H1 (cell line): ENCODE measurements around the gene MYRF. TPM values are rescaled to one million over a fixed set of nuclear protein-coding genes. Genes with fewer than 3 reads are reported as not detected.

ENCODE experiments used
- CTCF ChIA-PET: fragments of 300-600 bp; sonication (Branson Sonifier 250); formaldehyde crosslinking; loops from one replicate; lab custom pipeline; 2021; ENCODE audit not compliant: partially characterized antibody; lab: Charles Lee
- POLR2A ChIA-PET: fragments of 300-600 bp; sonication (Branson Sonifier 250); formaldehyde crosslinking; loops from one replicate; lab custom pipeline; 2021; ENCODE audit warnings: inconsistent platforms; ENCODE audit not compliant: partially characterized antibody; lab: Charles Lee
- DNase-seq, 2 experiments: peaks; one replicate each; pipeline versions ENCODE4 v3.0.0 to v3.0.0-alpha.2; 2010 to 2022; ENCODE audit warnings: low spot score in 2 of 2, low read depth in 1 of 2, mixed read lengths in 1 of 2
- FAIRE-seq: peaks from 2 replicates; lab custom pipeline; 2011; peaks lifted over from hg19 to GRCh38; lab: Jason Lieb, UNC
- H2AFZ ChIP-seq: 2 replicates; pipeline ENCODE4 v1.8.1; 2012; ENCODE audit warnings: low read length, inconsistent platforms
- H2AK5ac ChIP-seq: 2 replicates; pipeline ENCODE4 v1.6.1; 2013; ENCODE audit warnings: low read depth, low read length
- H2BK120ac ChIP-seq: replicated peaks from 2 replicates; pipeline ENCODE3; 2013; ENCODE audit warnings: low read depth, low read length, inconsistent platforms
- H2BK12ac ChIP-seq: 2 replicates; pipeline ENCODE4 v1.6.1; 2013; ENCODE audit warnings: low read depth, low read length
- H2BK15ac ChIP-seq: 2 replicates; pipeline ENCODE4 v1.6.1; 2013; ENCODE audit warnings: low read length
- H2BK20ac ChIP-seq: 2 replicates; pipeline ENCODE4 v1.6.1; 2013; ENCODE audit warnings: low read length
- H2BK5ac ChIP-seq: 2 replicates; pipeline ENCODE4 v1.6.1; 2013; ENCODE audit warnings: low read depth, low read length
- H3K14ac ChIP-seq: 2 replicates; pipeline ENCODE4 v1.6.1; 2013; ENCODE audit warnings: inconsistent platforms; ENCODE audit not compliant: insufficient read length
- H3K18ac ChIP-seq: 2 replicates; pipeline ENCODE4 v1.6.1; 2013; ENCODE audit warnings: low read length; ENCODE audit errors: extremely low read depth
- H3K23ac ChIP-seq: 2 replicates; pipeline ENCODE4 v1.6.1; 2013; ENCODE audit warnings: inconsistent platforms; ENCODE audit not compliant: insufficient read length
- H3K23me2 ChIP-seq: 2 replicates; pipeline ENCODE4 v1.6.1; 2013; ENCODE audit warnings: low read depth, low read length
- H3K27ac ChIP-seq: 2 replicates; pipeline ENCODE4 v1.6.1; 2011; ENCODE audit warnings: low read depth, low read length, inconsistent platforms
- H3K27me3 ChIP-seq, 4 experiments: replicated peaks in 1 of 4; 1 replicate in 1 of 4; 2 replicates in 3 of 4; pipeline versions ENCODE4 v1.6.1 to v1.8.1; 2011 to 2013; ENCODE audit warnings: low read length in 3 of 4, mild to moderate bottlenecking in 3 of 4, inconsistent platforms in 2 of 4, mixed read lengths in 2 of 4, moderate library complexity in 1 of 4; ENCODE audit not compliant: control insufficient read depth in 3 of 4, insufficient read depth in 3 of 4; ENCODE audit errors: extremely low read depth in 1 of 4
- H3K36me3 ChIP-seq, 4 experiments: 2 replicates each; pipeline versions ENCODE4 v1.6.1 to v1.8.1; 2011 to 2013; ENCODE audit warnings: mild to moderate bottlenecking in 4 of 4, low read length in 3 of 4, moderate library complexity in 2 of 4, control low read depth in 1 of 4, inconsistent platforms in 1 of 4; ENCODE audit not compliant: insufficient read depth in 4 of 4, control insufficient read depth in 2 of 4
- H3K4ac ChIP-seq: replicated peaks from 2 replicates; pipeline ENCODE3; 2013; ENCODE audit warnings: low read length, low read depth, mixed read lengths, inconsistent platforms; ENCODE audit not compliant: insufficient read length
- H3K4me1 ChIP-seq, 4 experiments: replicated peaks in 1 of 4; 1 replicate in 1 of 4; 2 replicates in 3 of 4; pipeline versions ENCODE4 v1.6.1 to v1.8.1; 2011 to 2013; ENCODE audit warnings: low read length in 3 of 4, inconsistent platforms in 2 of 4, mixed read lengths in 1 of 4; ENCODE audit not compliant: insufficient read depth in 4 of 4, control insufficient read depth in 3 of 4
- H3K4me2 ChIP-seq, 2 experiments: 2 replicates each; pipeline versions ENCODE4 v1.6.1 to v1.8.1; 2011 to 2013; ENCODE audit warnings: low read depth in 2 of 2, low read length in 2 of 2, control low read depth in 1 of 2, inconsistent platforms in 1 of 2, mild to moderate bottlenecking in 1 of 2; ENCODE audit not compliant: insufficient read depth in 1 of 2
- H3K4me3 ChIP-seq, 4 experiments: fragments of 200-600, 300-600 bp in 1 of 4; sonication (generic), shearing (Covaris generic), sonication (Bioruptor Twin) in 1 of 4; 2 replicates each; pipeline versions ENCODE4 v1.5.1 to v1.8.1; 2011 to 2016; ENCODE audit warnings: low read length in 4 of 4, low read depth in 3 of 4, control low read depth in 2 of 4, inconsistent platforms in 2 of 4, mild to moderate bottlenecking in 2 of 4, mixed read lengths in 1 of 4, moderate library complexity in 1 of 4; ENCODE audit not compliant: insufficient read depth in 2 of 4; ENCODE audit errors: extremely low read depth in 1 of 4
- H3K56ac ChIP-seq: replicated peaks from 2 replicates; pipeline ENCODE3; 2013; ENCODE audit warnings: low read depth, mild to moderate bottlenecking, mixed read lengths, low read length, inconsistent platforms; ENCODE audit not compliant: insufficient read length
- H3K79me1 ChIP-seq: 2 replicates; pipeline ENCODE4 v1.6.1; 2013; ENCODE audit warnings: low read depth, low read length, control low read depth
- H3K79me2 ChIP-seq, 2 experiments: 2 replicates each; pipeline versions ENCODE4 v1.6.1 to v1.8.1; 2012 to 2013; ENCODE audit warnings: low read length in 2 of 2, mild to moderate bottlenecking in 2 of 2, inconsistent platforms in 1 of 2; ENCODE audit not compliant: insufficient read depth in 2 of 2, control insufficient read depth in 1 of 2
- H3K9ac ChIP-seq, 4 experiments: replicated peaks in 1 of 4; 1 replicate in 1 of 4; 2 replicates in 3 of 4; pipeline versions ENCODE4 v1.6.1 to v1.8.1; 2011 to 2013; ENCODE audit warnings: low read depth in 3 of 4, low read length in 3 of 4, control low read depth in 2 of 4, mild to moderate bottlenecking in 2 of 4, moderate library complexity in 2 of 4, inconsistent platforms in 1 of 4; ENCODE audit errors: extremely low read depth in 1 of 4
- H3K9me3 ChIP-seq, 2 experiments: 2 replicates each; pipeline versions ENCODE4 v1.6.1 to v1.8.1; 2012 to 2013; ENCODE audit warnings: mild to moderate bottlenecking in 2 of 2, moderate library complexity in 2 of 2, control low read depth in 1 of 2, inconsistent platforms in 1 of 2, low read depth in 1 of 2, low read length in 1 of 2, mixed read lengths in 1 of 2; ENCODE audit not compliant: insufficient read depth in 2 of 2
- H4K20me1 ChIP-seq, 2 experiments: replicated peaks in 1 of 2; 2 replicates each; pipeline versions ENCODE3 to v1.8.1; 2011 to 2013; ENCODE audit warnings: inconsistent platforms in 2 of 2, low read length in 2 of 2, mild to moderate bottlenecking in 1 of 2; ENCODE audit not compliant: insufficient read depth in 2 of 2, control insufficient read depth in 1 of 2
- H4K5ac ChIP-seq: 2 replicates; pipeline ENCODE4 v1.6.1; 2013; ENCODE audit warnings: low read length, low read depth, mixed read lengths, inconsistent platforms; ENCODE audit not compliant: insufficient read length
- H4K8ac ChIP-seq: 2 replicates; pipeline ENCODE4 v1.8.0; 2013; ENCODE audit warnings: mild to moderate bottlenecking, moderate library complexity, low read length, inconsistent platforms; ENCODE audit not compliant: insufficient read depth; ENCODE audit errors: extremely low read depth
- H4K91ac ChIP-seq: replicated peaks from 2 replicates; pipeline ENCODE3; 2013; ENCODE audit warnings: low read length, mixed read lengths, inconsistent platforms; ENCODE audit not compliant: insufficient read length
- KDM1A ChIP-seq: fragments of 200-600, 300-600 bp; sonication (generic); IDR thresholded peaks from 2 replicates; pipeline ENCODE4 v1.7.1; 2016; ENCODE audit warnings: mild to moderate bottlenecking, low read length, borderline replicate concordance
- POLR2A ChIP-seq, 2 experiments: IDR thresholded peaks; 1 replicate in 1 of 2; 2 replicates in 1 of 2; pipeline ENCODE4 v1.6.1; 2011; ENCODE audit warnings: low read depth in 2 of 2, low read length in 2 of 2, mild to moderate bottlenecking in 2 of 2; ENCODE audit errors: control extremely low read depth in 1 of 2
- TAF1 ChIP-seq: IDR thresholded peaks from 2 replicates; pipeline ENCODE4 v1.6.1; 2011; ENCODE audit warnings: mild to moderate bottlenecking, low read depth, low read length
- WGBS, 2 experiments: shearing (Covaris generic) in 1 of 2; methylation state at CpG; one replicate each; pipeline versions ENCODE4 v1.1.6 to v1.1.7; 2013 to 2015; ENCODE audit warnings: low lambda C conversion rate in 2 of 2, mixed read lengths in 2 of 2, inconsistent platforms in 1 of 2, low coverage in 1 of 2, missing lambda C conversion rate in 1 of 2; ENCODE audit not compliant: insufficient replicate concordance in 2 of 2, insufficient coverage in 1 of 2, insufficient read length in 1 of 2; ENCODE audit errors: extremely low coverage in 1 of 2, missing lambda C conversion rate in 1 of 2; 5-methylcytosine and 5-hydroxymethylcytosine counted together
- polyA plus RNA-seq, 7 experiments: library from polyadenylated mRNA; depleted of rRNA in 3 of 7; stranded (reverse) in 5 of 7; unstranded in 2 of 7; fragments of >200 nt in 5 of 7; fragments of 200-250 nt in 2 of 7; gene quantifications; 1 replicate in 5 of 7; 2 replicates in 1 of 7; 4 replicates in 1 of 7; pipeline versions ENCODE4 v1.2.1 to v1.2.3, GENCODE V29; 2011 to 2013; ENCODE audit warnings: missing spikeins in 2 of 7, mixed read lengths in 2 of 7
- total RNA-seq: library from RNA; stranded (reverse); fragmentation: NEBNext Ultra II Directional; extraction: Animal tissue kit (Norgen Biotek cat#: 25700); gene quantifications from 2 replicates; pipeline ENCODE4 v1.2.1, GENCODE V29; 2021

Gene MYRF
- total and polyA plus RNA-seq, 2 of the 8 experiments (the other 6 are each of a cell fraction or from before 2014, with no cell fraction given), result 6.0 to 6.1 TPM

DNA sequence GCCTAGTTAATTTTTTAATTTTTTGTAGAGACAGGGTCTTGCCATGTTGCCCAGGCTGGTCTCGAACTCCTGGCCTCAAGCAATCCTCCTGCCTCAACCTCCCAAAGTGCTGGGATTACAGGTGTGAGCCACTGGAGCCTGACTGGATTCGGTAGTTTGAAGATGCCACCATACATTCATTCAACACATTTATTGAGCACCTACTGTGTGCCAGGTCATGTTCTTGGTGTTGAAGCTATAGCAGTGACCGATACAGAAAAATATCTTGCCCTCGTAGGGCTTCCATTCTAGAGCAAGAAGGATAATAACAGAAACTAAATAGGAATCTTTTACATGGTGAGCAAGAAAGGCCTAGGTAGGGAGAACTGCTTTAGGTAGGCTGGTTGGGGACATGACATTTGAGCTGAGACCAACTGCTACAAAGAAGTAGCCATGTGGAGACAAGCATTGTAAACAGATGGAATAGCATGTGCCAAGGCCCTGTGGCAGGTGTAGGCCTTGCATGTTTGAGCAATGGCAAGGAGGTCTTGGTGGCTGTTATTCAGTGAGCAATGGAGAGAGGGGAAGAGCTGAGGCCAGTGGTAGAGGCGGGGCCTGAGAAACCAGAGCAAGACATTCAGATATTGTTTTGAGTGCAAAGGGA is 1.7 kb upstream of the MYRF start:
- no peak overlapping the region for H2BK12ac ChIP-seq
- H3K36me3 ChIP-seq, result no peaks in the 10 kb centered on the region
- no peaks in the 10 kb centered on the region for H3K79me1 ChIP-seq
- no peak overlapping the region for H2BK120ac ChIP-seq
- CTCF ChIA-PET, result interaction anchor here (0.8 to 9.2 kb wide), 13 partner anchors 9 to 234 kb away, joined by 3 to 168 read pairs (median 8); partner anchors contain the start of genes FEN1 and TMEM258
- no peak overlapping the region for H2AK5ac ChIP-seq
- no peak overlapping the region for H2BK15ac ChIP-seq
- FAIRE-seq, result no peak
- H4K20me1 ChIP-seq, result no peaks in the 10 kb centered on the region
- peaks cover 4 to 21% (median 16%) of the 10 kb centered on the region in 4 experiments for H3K27me3 ChIP-seq
- DNase-seq, result no peak
- no peak overlapping the region for H4K8ac ChIP-seq
- no peak overlapping the region for H3K4me3 ChIP-seq
- no peak overlapping the region for H3K4ac ChIP-seq
- no peak overlapping the region for H4K91ac ChIP-seq
- H3K23ac ChIP-seq, result no peak overlapping the region
- TF ChIP-seq KDM1A (peak; percentile 88), TAF1 (no peak), POLR2A (IDR thresholded peaks at IDR 0.05; ENCODE audit: control extremely low read depth in 1 of 2, low read depth in 2 of 2, low read length in 2 of 2) (no peak)
- H2BK5ac ChIP-seq, result no peak overlapping the region
- WGBS, 2 experiments, result 90% methylated on average over 5 of the region's 5 CpGs; no CpG with 5 or more reads in 1 of the 2 experiments
- no peak overlapping the region for H3K27ac ChIP-seq
- H2BK20ac ChIP-seq, result no peak overlapping the region
- H3K23me2 ChIP-seq, result no peaks in the 10 kb centered on the region; the same call in 1 of the 2 replicates
- POLR2A ChIA-PET, result interaction anchor here (1.0 to 8.9 kb wide), 5 partner anchors 11 to 56 kb away, joined by 3 to 87 read pairs (median 3); partner anchors contain the start of genes FEN1 and TMEM258
- no peak overlapping the region for H2AFZ ChIP-seq
- no peak overlapping the region for H3K18ac ChIP-seq
- no peak overlapping the region for H4K5ac ChIP-seq
- H3K9ac ChIP-seq, result no peak overlapping the region; a peak in 1 of 7 replicates
- no peak overlapping the region for H3K4me2 ChIP-seq
- H3K4me1 ChIP-seq, result peaks cover 6 to 28% (median 13%) of the 10 kb centered on the region in 4 experiments
- no peak overlapping the region for H3K56ac ChIP-seq
- H3K79me2 ChIP-seq, result no peaks in the 10 kb centered on the region
- no peaks in the 10 kb centered on the region for H3K9me3 ChIP-seq
- H3K14ac ChIP-seq, result no peak overlapping the region
